GM12878 (cell line): ENCODE results near the gene IL18R1. TPM values are rescaled to one million over a fixed set of nuclear protein-coding genes. Genes with fewer than 3 reads are reported as not detected.

ENCODE experiments used
- RAD51 ChIP-seq: fragments of 450-650 bp; IDR thresholded peaks from 2 replicates; pipeline ENCODE4 v1.6.1; 2016; ENCODE audit warnings: moderate library complexity, mild to moderate bottlenecking, inconsistent platforms
- TARDBP ChIP-seq: IDR thresholded peaks from 2 replicates; pipeline ENCODE4 v1.6.1; 2016; ENCODE audit warnings: borderline replicate concordance
- YBX1 ChIP-seq: fragments of 450-650 bp; IDR thresholded peaks from 2 replicates; pipeline ENCODE4 v1.6.1; 2016; ENCODE audit warnings: antibody characterized with exemption
- ZNF622 ChIP-seq: fragments of 450-650 bp; IDR thresholded peaks from 2 replicates; pipeline ENCODE4 v1.6.1; 2017; ENCODE audit warnings: mild to moderate bottlenecking, inconsistent platforms
- polyA plus RNA-seq, 11 experiments: library from polyadenylated mRNA; depleted of rRNA in 4 of 11; unstranded in 6 of 11; stranded (reverse) in 5 of 11; fragments of >200 nt; fragmentation: Nextera tagmentation in 4 of 11; fragmentation: Illumina TruSeq in 1 of 11; extraction: Ambion mirVana in 4 of 11; extraction: Trizol in 1 of 11; gene quantifications; 1 replicate in 1 of 11; 2 replicates in 10 of 11; pipeline versions ENCODE4 v1.2.1 to v1.2.3, GENCODE V29; 2011 to 2016; ENCODE audit warnings: inconsistent platforms in 2 of 11, missing spikeins in 2 of 11, low read depth in 1 of 11
- total RNA-seq, 4 experiments: library from RNA; depleted of rRNA in 3 of 4; stranded (reverse); fragments of >200 nt in 3 of 4; fragmentation: Illumina TruSeq in 1 of 4; extraction: Trizol in 1 of 4; gene quantifications; 2 replicates each; pipeline versions ENCODE4 v1.2.1 to v1.2.3, GENCODE V29; 2013 to 2021
- TF ChIP-seq, protein P1 (sequence below): fragments of 450-650 bp; IDR thresholded peaks from 2 replicates; pipeline ENCODE4 v1.6.1; 2017; ENCODE audit warnings: mild to moderate bottlenecking
- TF ChIP-seq, protein P2 (sequence below): fragments of 450-650 bp; formaldehyde crosslinking; IDR thresholded peaks from 2 replicates; pipeline ENCODE4 v1.4.0; 2022; ENCODE audit warnings: mild to moderate bottlenecking, moderate library complexity
- TF ChIP-seq, protein P3 (sequence below), 3 experiments: IDR thresholded peaks in 2 of 3; conservative IDR thresholded peaks in 1 of 3; 2 replicates each; pipeline ENCODE4 v1.5.1; 2011; ENCODE audit warnings: low read depth in 3 of 3, low read length in 3 of 3, mild to moderate bottlenecking in 3 of 3, control low read depth in 2 of 3, moderate library complexity in 2 of 3, inconsistent platforms in 1 of 3, mixed read lengths in 1 of 3; ENCODE audit not compliant: control insufficient read depth in 2 of 3, insufficient read depth in 1 of 3; ENCODE audit errors: extremely low read depth in 1 of 3

Gene IL18R1
- total and polyA plus RNA-seq, 10 of the 15 experiments (the other 5 are each of a cell fraction or from before 2014, with no cell fraction given) = 3.5 to 15.5 (median 11.1) TPM

DNA sequence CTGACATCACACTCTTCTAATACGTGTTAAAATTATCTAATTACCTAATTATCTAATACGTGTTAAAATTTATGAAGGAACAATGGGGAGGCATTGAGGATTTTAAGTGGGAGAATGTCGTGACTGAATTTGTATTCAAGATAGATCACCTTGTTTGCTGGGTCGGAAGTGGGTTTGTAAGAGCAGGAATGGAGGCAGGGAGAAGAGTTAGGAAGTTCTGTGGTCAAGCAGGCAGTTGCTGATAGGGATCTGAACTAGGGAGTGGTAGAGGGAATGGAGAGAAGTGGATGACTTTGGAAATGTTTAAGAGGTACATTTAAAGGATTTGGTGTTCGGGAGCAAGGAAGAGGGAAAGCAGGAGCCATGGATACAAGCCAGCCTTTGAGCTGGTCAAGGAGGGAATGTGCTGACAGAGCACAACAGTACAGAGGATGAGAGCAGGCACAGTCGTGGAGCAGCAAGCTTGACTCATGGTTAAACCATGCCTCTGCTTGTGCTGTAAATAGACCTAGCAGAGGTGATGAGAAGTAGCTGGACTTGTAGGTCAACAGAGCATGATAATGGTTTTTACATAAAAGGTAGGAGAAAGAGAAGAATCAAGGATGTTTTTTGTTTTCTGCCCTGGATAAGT is 83.6 kb downstream of the IL18R1 start (continued):
- TF ChIP-seq, protein P1, sequence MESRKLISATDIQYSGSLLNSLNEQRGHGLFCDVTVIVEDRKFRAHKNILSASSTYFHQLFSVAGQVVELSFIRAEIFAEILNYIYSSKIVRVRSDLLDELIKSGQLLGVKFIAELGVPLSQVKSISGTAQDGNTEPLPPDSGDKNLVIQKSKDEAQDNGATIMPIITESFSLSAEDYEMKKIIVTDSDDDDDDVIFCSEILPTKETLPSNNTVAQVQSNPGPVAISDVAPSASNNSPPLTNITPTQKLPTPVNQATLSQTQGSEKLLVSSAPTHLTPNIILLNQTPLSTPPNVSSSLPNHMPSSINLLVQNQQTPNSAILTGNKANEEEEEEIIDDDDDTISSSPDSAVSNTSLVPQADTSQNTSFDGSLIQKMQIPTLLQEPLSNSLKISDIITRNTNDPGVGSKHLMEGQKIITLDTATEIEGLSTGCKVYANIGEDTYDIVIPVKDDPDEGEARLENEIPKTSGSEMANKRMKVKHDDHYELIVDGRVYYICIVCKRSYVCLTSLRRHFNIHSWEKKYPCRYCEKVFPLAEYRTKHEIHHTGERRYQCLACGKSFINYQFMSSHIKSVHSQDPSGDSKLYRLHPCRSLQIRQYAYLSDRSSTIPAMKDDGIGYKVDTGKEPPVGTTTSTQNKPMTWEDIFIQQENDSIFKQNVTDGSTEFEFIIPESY = no peak
- TF ChIP-seq YBX1 (no peak), ZNF622 (no peak), TARDBP (no peak), RAD51 (no peak)
- TF ChIP-seq, protein P2, sequence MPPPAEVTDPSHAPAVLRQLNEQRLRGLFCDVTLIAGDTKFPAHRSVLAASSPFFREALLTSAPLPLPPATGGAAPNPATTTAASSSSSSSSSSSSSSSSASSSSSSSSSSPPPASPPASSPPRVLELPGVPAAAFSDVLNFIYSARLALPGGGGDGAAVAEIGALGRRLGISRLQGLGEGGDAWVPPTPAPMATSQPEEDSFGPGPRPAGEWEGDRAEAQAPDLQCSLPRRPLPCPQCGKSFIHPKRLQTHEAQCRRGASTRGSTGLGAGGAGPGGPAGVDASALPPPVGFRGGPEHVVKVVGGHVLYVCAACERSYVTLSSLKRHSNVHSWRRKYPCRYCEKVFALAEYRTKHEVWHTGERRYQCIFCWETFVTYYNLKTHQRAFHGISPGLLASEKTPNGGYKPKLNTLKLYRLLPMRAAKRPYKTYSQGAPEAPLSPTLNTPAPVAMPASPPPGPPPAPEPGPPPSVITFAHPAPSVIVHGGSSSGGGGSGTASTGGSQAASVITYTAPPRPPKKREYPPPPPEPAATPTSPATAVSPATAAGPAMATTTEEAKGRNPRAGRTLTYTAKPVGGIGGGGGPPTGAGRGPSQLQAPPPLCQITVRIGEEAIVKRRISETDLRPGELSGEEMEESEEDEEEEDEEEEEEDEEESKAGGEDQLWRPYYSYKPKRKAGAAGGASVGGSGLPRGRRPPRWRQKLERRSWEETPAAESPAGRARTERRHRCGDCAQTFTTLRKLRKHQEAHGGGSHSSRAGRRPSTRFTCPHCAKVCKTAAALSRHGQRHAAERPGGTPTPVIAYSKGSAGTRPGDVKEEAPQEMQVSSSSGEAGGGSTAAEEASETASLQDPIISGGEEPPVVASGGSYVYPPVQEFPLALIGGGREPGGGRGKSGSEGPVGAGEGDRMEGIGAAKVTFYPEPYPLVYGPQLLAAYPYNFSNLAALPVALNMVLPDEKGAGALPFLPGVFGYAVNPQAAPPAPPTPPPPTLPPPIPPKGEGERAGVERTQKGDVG (CRISPR knock-in tag) = no peak
- TF ChIP-seq, protein P3, sequence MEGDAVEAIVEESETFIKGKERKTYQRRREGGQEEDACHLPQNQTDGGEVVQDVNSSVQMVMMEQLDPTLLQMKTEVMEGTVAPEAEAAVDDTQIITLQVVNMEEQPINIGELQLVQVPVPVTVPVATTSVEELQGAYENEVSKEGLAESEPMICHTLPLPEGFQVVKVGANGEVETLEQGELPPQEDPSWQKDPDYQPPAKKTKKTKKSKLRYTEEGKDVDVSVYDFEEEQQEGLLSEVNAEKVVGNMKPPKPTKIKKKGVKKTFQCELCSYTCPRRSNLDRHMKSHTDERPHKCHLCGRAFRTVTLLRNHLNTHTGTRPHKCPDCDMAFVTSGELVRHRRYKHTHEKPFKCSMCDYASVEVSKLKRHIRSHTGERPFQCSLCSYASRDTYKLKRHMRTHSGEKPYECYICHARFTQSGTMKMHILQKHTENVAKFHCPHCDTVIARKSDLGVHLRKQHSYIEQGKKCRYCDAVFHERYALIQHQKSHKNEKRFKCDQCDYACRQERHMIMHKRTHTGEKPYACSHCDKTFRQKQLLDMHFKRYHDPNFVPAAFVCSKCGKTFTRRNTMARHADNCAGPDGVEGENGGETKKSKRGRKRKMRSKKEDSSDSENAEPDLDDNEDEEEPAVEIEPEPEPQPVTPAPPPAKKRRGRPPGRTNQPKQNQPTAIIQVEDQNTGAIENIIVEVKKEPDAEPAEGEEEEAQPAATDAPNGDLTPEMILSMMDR (IDR thresholded peaks at IDR 0.05 in 2 of 3, conservative IDR thresholded peaks at IDR 0.05 in 1 of 3; ENCODE audit: control insufficient read depth in 2 of 3, extremely low read depth in 1 of 3, insufficient read depth in 1 of 3, low read depth in 3 of 3, low read length in 3 of 3) = no peak
